ENCODE data around the gene SCFD2.

SCFD2 gene

GRCh38 chr4:52915191-52915590, 450.7 kb downstream of the SCFD2 start:
- TF ChIP-seq CTCF (conservative IDR thresholded peaks at IDR 0.05; ENCODE audit: low read depth) = no peak
- no peak overlapping the region for H3K27ac ChIP-seq
- DNase-seq (ENCODE audit: low spot score) = no peak
- POLR2A ChIA-PET (ENCODE audit: low non-redundant PET) = no interaction called here
- CTCF ChIA-PET = no interaction called here

- POLR2A ChIA-PET (ENCODE audit: low non-redundant PET) = no interaction called here
- no peak for TF ChIP-seq CTCF (conservative IDR thresholded peaks at IDR 0.05; ENCODE audit: low read depth)
- no peak overlapping the region for H3K27ac ChIP-seq
- no peak for DNase-seq (ENCODE audit: low spot score)
- CTCF ChIA-PET = interaction anchor here (0.6 to 1.1 kb wide), 2 partner anchors 24 to 50 kb away, joined by 3 read pairs; no protein-coding TSS in a partner anchor
These were observed 451.7 kb downstream of the SCFD2 start for GRCh38 chr4:52914051-52914605.

- ChIA-PET POLR2A (ENCODE audit: low non-redundant PET) (no interaction called here), CTCF (no interaction called here)
- no peak overlapping the region for H3K27ac ChIP-seq
- no peak for TF ChIP-seq CTCF (conservative IDR thresholded peaks at IDR 0.05; ENCODE audit: low read depth)
- DNase-seq (ENCODE audit: low spot score) = no peak
These were observed 453.3 kb downstream of the SCFD2 start for GRCh38 chr4:52912608-52913007.

- DNase-seq (ENCODE audit: low spot score) = peak; percentile 48
- TF ChIP-seq CTCF (conservative IDR thresholded peaks at IDR 0.05; ENCODE audit: low read depth) = peak; percentile 57
- CTCF ChIA-PET = interaction anchor here (0.5 to 1.3 kb wide), 9 partner anchors 9 to 1319 kb away, joined by 3 to 7 read pairs (median 4); no protein-coding TSS in a partner anchor
- H3K27ac ChIP-seq = no peak overlapping the region
- POLR2A ChIA-PET (ENCODE audit: low non-redundant PET) = no interaction called here
These were observed 454.1 kb downstream of the SCFD2 start for GRCh38 chr4:52911684-52912294.

- ChIA-PET POLR2A (ENCODE audit: low non-redundant PET) (no interaction called here), CTCF (interaction anchor here (0.6 kb wide), 1 partner anchor 814 kb away, joined by 3 read pairs; no protein-coding TSS in a partner anchor)
- DNase-seq (ENCODE audit: low spot score) = no peak
- no peak overlapping the region for H3K27ac ChIP-seq
- TF ChIP-seq CTCF (conservative IDR thresholded peaks at IDR 0.05; ENCODE audit: low read depth) = no peak
These were observed 455.7 kb downstream of the SCFD2 start for GRCh38 chr4:52910115-52910514.

GRCh38 chr4:52907510-52907909, 458.4 kb downstream of the SCFD2 start:
- ChIA-PET CTCF (no interaction called here), POLR2A (ENCODE audit: low non-redundant PET) (no interaction called here)
- H3K27ac ChIP-seq = no peak overlapping the region
- no peak for TF ChIP-seq CTCF (conservative IDR thresholded peaks at IDR 0.05; ENCODE audit: low read depth)
- DNase-seq (ENCODE audit: low spot score) = no peak

All from RWPE1 (cell line).